ENCODE results near the gene DLG4.
"Not testable (repeated sequence)": the region's sequence is repeated elsewhere in the genome, so short reads cannot be mapped to it uniquely, and the experiment has no call there.

The DLG4 gene

GRCh38 chr17:7179317-7180254, 40.0 kb downstream of the DLG4 start, which contains the start of gene ASGR1:
TSS of gene ASGR1 (minus strand) at chr17:7179370. CDS start at chr17:7178563, 807 bp downstream.
- no peak for FAIRE-seq

GRCh38 chr17:7178973-7179316, 40.7 kb downstream of the DLG4 start:
- no peak for FAIRE-seq

- FAIRE-seq: no peak
These were observed 41.6 kb downstream of the DLG4 start for GRCh38 chr17:7177954-7178477.

- no peak for FAIRE-seq
These were observed 42.3 kb downstream of the DLG4 start for GRCh38 chr17:7177191-7177953.

- FAIRE-seq: no peak
These were observed 42.8 kb downstream of the DLG4 start for GRCh38 chr17:7176841-7177190.

- FAIRE-seq: no peak
These were observed 43.4 kb downstream of the DLG4 start for GRCh38 chr17:7176107-7176840.

GRCh38 chr17:7175330-7175733, 44.3 kb downstream of the DLG4 start:
- FAIRE-seq: no peak

GRCh38 chr17:7174603-7175326, 44.9 kb downstream of the DLG4 start:
- FAIRE-seq: no peak

- no peak for FAIRE-seq
These were observed 45.7 kb downstream of the DLG4 start for GRCh38 chr17:7173687-7174602.

- FAIRE-seq: not testable (repeated sequence)
These were observed 47.0 kb downstream of the DLG4 start for GRCh38 chr17:7172522-7173191.

GRCh38 chr17:7169565-7169908, 50.1 kb downstream of the DLG4 start:
- not testable (repeated sequence) for FAIRE-seq

- not testable (repeated sequence) for FAIRE-seq
These were observed 50.6 kb downstream of the DLG4 start for GRCh38 chr17:7168841-7169564.

- FAIRE-seq: peak; percentile 29
These were observed 51.8 kb downstream of the DLG4 start for GRCh38 chr17:7167832-7168231.

- no peak for FAIRE-seq
These were observed 52.8 kb downstream of the DLG4 start for GRCh38 chr17:7166873-7167272.

- FAIRE-seq: not testable (repeated sequence)
These were observed 60.1 kb downstream of the DLG4 start for GRCh38 chr17:7159571-7159970.

- FAIRE-seq: not testable (repeated sequence)
These were observed 61.2 kb downstream of the DLG4 start for GRCh38 chr17:7158424-7158823.

GRCh38 chr17:7156342-7156940, 63.2 kb downstream of the DLG4 start:
- FAIRE-seq: no peak

GRCh38 chr17:7147772-7148171, 71.9 kb downstream of the DLG4 start:
- FAIRE-seq: no peak

GRCh38 chr17:7146115-7146514, 73.5 kb downstream of the DLG4 start:
- no peak for FAIRE-seq

GRCh38 chr17:7144213-7144612, 75.4 kb downstream of the DLG4 start:
- no peak for FAIRE-seq
